Measurements from ENCODE around the gene ZBED2. TPM values are rescaled to one million over a fixed set of nuclear protein-coding genes. Genes with fewer than 3 reads are reported as not detected.

Gene ZBED2
- total and polyA plus RNA-seq, 2 donors (not counting 3 experiments of a cell fraction or from before 2014, with no cell fraction given) = not detected

DNA sequence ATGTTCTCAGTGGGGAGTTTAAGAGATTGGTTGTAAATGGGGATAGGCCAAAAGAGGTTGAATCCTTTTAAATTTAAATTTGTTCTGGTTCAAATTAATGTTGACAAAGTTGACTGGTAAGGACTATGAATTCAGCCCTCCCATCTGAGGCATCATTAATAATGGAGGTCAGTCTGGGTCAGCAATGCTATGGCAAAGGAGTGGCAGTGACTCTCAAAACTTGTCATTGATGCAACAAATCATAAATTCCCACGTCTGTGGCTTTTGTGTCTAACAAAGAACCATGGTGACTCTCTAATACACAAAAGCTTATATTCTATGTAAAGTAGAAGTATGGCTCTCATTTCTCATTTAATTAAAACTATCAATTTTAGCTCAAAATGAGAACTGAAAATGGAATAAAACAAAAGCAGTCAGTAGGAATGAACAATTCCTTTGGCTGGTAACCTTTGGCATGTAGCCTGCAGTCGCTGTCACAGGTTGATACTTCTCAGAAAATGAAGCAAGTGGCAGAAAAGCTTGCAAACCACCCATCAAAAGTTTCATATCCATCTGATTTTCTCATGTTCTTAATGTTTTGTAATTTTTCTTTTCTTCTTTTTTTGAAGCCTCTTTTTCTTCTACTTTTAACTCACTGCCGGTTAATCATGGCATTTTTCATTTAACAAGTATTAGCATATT, 12.2 kb upstream of the ZBED2 start:
- CTCF ChIA-PET = no interaction called here
- TF ChIP-seq POLR2A (IDR thresholded peaks at IDR 0.05; ENCODE audit: low read depth, low read length) (no peak), POLR2AphosphoS5 (IDR thresholded peaks at IDR 0.05; ENCODE audit: insufficient read depth, low read depth, low read length) (no peak), GATA2 (IDR thresholded peaks at IDR 0.05; ENCODE audit: insufficient read depth, insufficient read length, low read depth, low read length) (no peak), MYC (IDR thresholded peaks at IDR 0.05; ENCODE audit: low read depth, low read length) (no peak), EZH2 (IDR thresholded peaks at IDR 0.05; ENCODE audit: borderline replicate concordance, low read depth, low read length, severe bottlenecking) (no peak), MAX (IDR thresholded peaks at IDR 0.05; ENCODE audit: insufficient read depth, insufficient read length) (no peak), FOS (IDR thresholded peaks at IDR 0.05; ENCODE audit: borderline replicate concordance, insufficient read depth, low read length) (no peak), JUN (IDR thresholded peaks at IDR 0.05; ENCODE audit: borderline replicate concordance, insufficient read depth, insufficient read length, low read depth) (no peak)
- TF ChIP-seq, protein P1, sequence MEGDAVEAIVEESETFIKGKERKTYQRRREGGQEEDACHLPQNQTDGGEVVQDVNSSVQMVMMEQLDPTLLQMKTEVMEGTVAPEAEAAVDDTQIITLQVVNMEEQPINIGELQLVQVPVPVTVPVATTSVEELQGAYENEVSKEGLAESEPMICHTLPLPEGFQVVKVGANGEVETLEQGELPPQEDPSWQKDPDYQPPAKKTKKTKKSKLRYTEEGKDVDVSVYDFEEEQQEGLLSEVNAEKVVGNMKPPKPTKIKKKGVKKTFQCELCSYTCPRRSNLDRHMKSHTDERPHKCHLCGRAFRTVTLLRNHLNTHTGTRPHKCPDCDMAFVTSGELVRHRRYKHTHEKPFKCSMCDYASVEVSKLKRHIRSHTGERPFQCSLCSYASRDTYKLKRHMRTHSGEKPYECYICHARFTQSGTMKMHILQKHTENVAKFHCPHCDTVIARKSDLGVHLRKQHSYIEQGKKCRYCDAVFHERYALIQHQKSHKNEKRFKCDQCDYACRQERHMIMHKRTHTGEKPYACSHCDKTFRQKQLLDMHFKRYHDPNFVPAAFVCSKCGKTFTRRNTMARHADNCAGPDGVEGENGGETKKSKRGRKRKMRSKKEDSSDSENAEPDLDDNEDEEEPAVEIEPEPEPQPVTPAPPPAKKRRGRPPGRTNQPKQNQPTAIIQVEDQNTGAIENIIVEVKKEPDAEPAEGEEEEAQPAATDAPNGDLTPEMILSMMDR (IDR thresholded peaks at IDR 0.05; ENCODE audit: extremely low read depth in 1 of 2, insufficient read depth in 1 of 2, low read depth in 1 of 2, low read length in 2 of 2) = no peak
- BruUV-seq (replicated peaks) = no TSS peak

More for the DNA sequence above, 12.2 kb upstream of the ZBED2 start:
- peaks cover 5 to 7% of the 10 kb centered on the region in 2 experiments for H3K27me3 ChIP-seq (ENCODE audit: control insufficient read depth in 2 of 2, insufficient read depth in 2 of 2, low read length in 2 of 2)
- H2AFZ ChIP-seq (ENCODE audit: low read depth, low read length) = no peak overlapping the region
- no peaks in the 10 kb centered on the region for H3K36me3 ChIP-seq (ENCODE audit: control insufficient read depth in 2 of 2, extremely low read depth in 1 of 2, insufficient read depth in 2 of 2, low read length in 2 of 2)
- POLR2A ChIA-PET = no interaction called here
- H3K9me3 ChIP-seq (replicated peaks; ENCODE audit: control insufficient read depth, insufficient read depth, low read length) = no peaks in the 10 kb centered on the region
- intact Hi-C loops (cut with micrococcal nuclease) = no loop called here
- DNase-seq (ENCODE audit: low read depth, low spot score) (no peak), FAIRE-seq (no peak)
- H4K20me1 ChIP-seq (replicated peaks; ENCODE audit: control insufficient read depth, extremely low read depth, insufficient read depth, low read length) = no peaks in the 10 kb centered on the region
- no peak overlapping the region for H3K9ac ChIP-seq (replicated peaks; ENCODE audit: extremely low read depth, insufficient read depth, low read length)
- no peak overlapping the region for H3K27ac ChIP-seq (ENCODE audit: insufficient read depth, low read depth, low read length)
- dilution Hi-C loops (cut with MboI; ENCODE audit: extremely low pct_ligation_motif_present, low sequenced_read_pairs) = no loop called here
- no peak overlapping the region for H3K4me2 ChIP-seq (ENCODE audit: insufficient read depth, low read length)
- H3K4me3 ChIP-seq (replicated peaks in 1 of 3; ENCODE audit: insufficient read depth in 1 of 3, low read depth in 1 of 3, low read length in 3 of 3) = no peak overlapping the region
- H3K79me2 ChIP-seq (ENCODE audit: control insufficient read depth, insufficient read depth, low read length) = no peaks in the 10 kb centered on the region
- H3K9me1 ChIP-seq (replicated peaks; ENCODE audit: control insufficient read depth, extremely low read depth, insufficient read depth, low read length) = no peaks in the 10 kb centered on the region
- H3K4me1 ChIP-seq (ENCODE audit: control insufficient read depth, extremely low read depth, insufficient read depth, low read length) = no peaks in the 10 kb centered on the region

Measured in endothelial cell of umbilical vein (primary cell).